Progenitor cell of endocrine pancreas (in vitro differentiated cells): ENCODE data around the gene ARRDC1. TPM values are rescaled to one million over a fixed set of nuclear protein-coding genes. Genes with fewer than 3 reads are reported as not detected.

Experiments used
- DNase-seq: peaks from one replicate; pipeline ENCODE4 v3.0.0; 2021; ENCODE audit warnings: low spot score; ENCODE audit not compliant: unreplicated experiment
- H3K27ac Mint-ChIP-seq: 2 replicates; pipeline ENCODE4 v1.8.0; 2021; ENCODE audit warnings: mild to moderate bottlenecking, moderate library complexity, mixed read lengths
- H3K27me3 Mint-ChIP-seq: 2 replicates; pipeline ENCODE4 v1.8.0; 2021; ENCODE audit warnings: mixed read lengths
- H3K36me3 Mint-ChIP-seq: 2 replicates; pipeline ENCODE4 v1.8.0; 2022; ENCODE audit warnings: mixed read lengths; ENCODE audit not compliant: insufficient read depth
- H3K4me1 Mint-ChIP-seq: 2 replicates; pipeline ENCODE4 v1.8.0; 2021; ENCODE audit warnings: low read depth, mixed read lengths
- H3K4me3 Mint-ChIP-seq: 2 replicates; pipeline ENCODE4 v1.8.0; 2021; ENCODE audit warnings: low read depth, mild to moderate bottlenecking, moderate library complexity, mixed read lengths
- H3K9me3 Mint-ChIP-seq: 2 replicates; pipeline ENCODE4 v1.8.0; 2021; ENCODE audit warnings: low read depth, mixed read lengths
- total RNA-seq: library from RNA; stranded (reverse); gene quantifications from 2 replicates; pipeline ENCODE4 v1.2.1, GENCODE V29; 2021
- TF ChIP-seq, protein P1 (sequence below): fragments of 200-600 bp; sonication (generic); IDR thresholded peaks from one replicate; pipeline ENCODE4 v1.5.0; 2021; ENCODE audit warnings: antibody characterized with exemption, mild to moderate bottlenecking; ENCODE audit not compliant: unreplicated experiment

ARRDC1 gene
- total RNA-seq, 1 donor from 2014 or later = 74.9 TPM

DNA sequence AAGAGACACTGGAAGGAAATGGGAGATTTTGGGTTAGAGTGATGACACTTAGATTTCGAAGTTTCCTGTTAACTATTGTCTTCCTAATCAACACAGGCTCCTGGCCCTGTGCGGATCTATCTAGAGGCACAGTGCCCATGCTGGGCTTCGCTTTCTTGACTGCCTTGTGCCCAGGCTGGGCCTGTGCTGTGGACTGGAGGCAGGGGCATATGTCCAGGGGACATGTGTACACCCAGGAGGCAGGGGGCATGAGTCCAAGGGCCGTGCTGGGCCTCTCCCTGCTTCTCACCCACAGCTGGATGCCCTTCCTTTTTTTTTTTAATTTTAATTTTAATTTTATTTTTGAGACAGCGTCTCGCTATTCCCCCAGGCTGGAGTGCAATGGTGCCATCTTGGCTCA lies 50.9 kb downstream of the ARRDC1 start:
- Mint-ChIP-seq H3K36me3 (peaks cover 3% of the 10 kb centered on the region), H3K4me3 (no peak overlapping the region), H3K27me3 (no peaks in the 10 kb centered on the region), H3K9me3 (no peaks in the 10 kb centered on the region), H3K27ac (no peak overlapping the region), H3K4me1 (no peaks in the 10 kb centered on the region)
- no peak for DNase-seq
- TF ChIP-seq, protein P1, sequence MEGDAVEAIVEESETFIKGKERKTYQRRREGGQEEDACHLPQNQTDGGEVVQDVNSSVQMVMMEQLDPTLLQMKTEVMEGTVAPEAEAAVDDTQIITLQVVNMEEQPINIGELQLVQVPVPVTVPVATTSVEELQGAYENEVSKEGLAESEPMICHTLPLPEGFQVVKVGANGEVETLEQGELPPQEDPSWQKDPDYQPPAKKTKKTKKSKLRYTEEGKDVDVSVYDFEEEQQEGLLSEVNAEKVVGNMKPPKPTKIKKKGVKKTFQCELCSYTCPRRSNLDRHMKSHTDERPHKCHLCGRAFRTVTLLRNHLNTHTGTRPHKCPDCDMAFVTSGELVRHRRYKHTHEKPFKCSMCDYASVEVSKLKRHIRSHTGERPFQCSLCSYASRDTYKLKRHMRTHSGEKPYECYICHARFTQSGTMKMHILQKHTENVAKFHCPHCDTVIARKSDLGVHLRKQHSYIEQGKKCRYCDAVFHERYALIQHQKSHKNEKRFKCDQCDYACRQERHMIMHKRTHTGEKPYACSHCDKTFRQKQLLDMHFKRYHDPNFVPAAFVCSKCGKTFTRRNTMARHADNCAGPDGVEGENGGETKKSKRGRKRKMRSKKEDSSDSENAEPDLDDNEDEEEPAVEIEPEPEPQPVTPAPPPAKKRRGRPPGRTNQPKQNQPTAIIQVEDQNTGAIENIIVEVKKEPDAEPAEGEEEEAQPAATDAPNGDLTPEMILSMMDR = no peak

DNA sequence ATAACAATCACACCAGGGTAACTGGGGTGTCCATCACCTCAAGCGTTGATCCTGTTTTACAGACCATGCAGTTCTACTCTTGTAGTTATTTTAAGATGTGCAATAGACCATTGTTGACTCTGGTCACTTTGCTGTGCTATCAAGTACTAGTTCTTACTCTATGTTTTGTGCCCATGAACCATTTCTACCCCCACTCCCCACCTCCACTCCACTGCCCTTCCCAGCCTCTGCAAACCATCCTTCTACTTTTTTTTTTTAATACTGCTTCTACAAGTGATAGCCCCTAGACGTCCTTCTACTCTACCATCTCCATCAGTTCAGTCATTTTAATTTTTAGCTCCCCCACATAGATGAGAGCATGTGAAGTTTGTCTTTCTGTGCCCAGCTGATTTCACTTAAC lies 52.1 kb downstream of the ARRDC1 start:
- H3K27ac Mint-ChIP-seq = no peak overlapping the region
- H3K9me3 Mint-ChIP-seq = no peaks in the 10 kb centered on the region
- no peaks in the 10 kb centered on the region for H3K27me3 Mint-ChIP-seq
- TF ChIP-seq, protein P1 = no peak
- H3K36me3 Mint-ChIP-seq = peaks cover 3% of the 10 kb centered on the region
- DNase-seq = no peak
- H3K4me3 Mint-ChIP-seq = no peak overlapping the region
- no peaks in the 10 kb centered on the region for H3K4me1 Mint-ChIP-seq

DNA sequence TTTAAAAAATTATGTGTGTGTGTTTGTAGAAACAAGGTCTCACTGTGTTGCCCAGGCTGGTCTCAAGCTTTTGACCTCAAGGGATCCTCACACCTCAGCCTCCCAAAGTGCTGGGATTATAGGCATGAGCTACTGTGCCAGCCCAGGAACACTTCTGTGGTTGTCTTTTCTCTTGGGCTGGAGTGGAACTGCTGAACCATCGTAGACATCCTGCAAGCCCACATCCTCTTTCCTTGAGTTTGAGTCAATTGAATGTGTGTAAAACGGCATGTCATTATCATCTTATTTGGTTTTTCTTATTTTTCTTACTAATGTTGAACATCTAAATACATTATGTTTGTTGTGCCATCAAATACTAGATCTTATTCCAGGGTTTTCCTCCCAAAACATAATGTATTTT lies 53.3 kb downstream of the ARRDC1 start:
- TF ChIP-seq, protein P1 = no peak
- Mint-ChIP-seq H3K9me3 (no peaks in the 10 kb centered on the region), H3K4me3 (no peak overlapping the region), H3K27ac (no peak overlapping the region), H3K4me1 (peaks cover 5% of the 10 kb centered on the region), H3K27me3 (no peaks in the 10 kb centered on the region), H3K36me3 (peaks cover 3% of the 10 kb centered on the region)
- DNase-seq = no peak

DNA sequence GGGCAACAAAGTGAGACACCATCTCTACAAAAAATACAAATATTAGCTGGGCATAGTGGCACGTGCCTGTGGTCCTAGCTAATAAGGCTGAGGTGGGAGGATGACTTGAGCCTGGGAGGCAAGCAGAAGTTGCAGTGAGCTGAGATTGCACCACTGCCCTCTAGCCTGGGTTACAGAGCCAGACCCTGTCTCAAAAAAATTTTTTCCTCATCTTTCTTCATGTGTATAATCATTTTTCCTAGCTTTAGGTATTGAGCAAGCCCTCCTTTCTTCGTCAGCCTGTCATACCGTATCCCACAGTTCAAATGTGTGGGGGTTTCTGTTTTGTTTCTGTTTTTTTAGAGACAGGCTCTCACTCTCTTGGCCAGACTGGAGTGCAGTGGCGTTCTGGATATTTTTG lies 54.7 kb downstream of the ARRDC1 start:
- TF ChIP-seq, protein P1 = no peak
- no peaks in the 10 kb centered on the region for H3K27me3 Mint-ChIP-seq
- no peaks in the 10 kb centered on the region for H3K36me3 Mint-ChIP-seq
- H3K4me1 Mint-ChIP-seq = peaks cover 13% of the 10 kb centered on the region
- H3K27ac Mint-ChIP-seq = peak overlapping the region; percentile 74
- H3K9me3 Mint-ChIP-seq = no peaks in the 10 kb centered on the region
- H3K4me3 Mint-ChIP-seq = no peak overlapping the region
- DNase-seq = no peak

DNA sequence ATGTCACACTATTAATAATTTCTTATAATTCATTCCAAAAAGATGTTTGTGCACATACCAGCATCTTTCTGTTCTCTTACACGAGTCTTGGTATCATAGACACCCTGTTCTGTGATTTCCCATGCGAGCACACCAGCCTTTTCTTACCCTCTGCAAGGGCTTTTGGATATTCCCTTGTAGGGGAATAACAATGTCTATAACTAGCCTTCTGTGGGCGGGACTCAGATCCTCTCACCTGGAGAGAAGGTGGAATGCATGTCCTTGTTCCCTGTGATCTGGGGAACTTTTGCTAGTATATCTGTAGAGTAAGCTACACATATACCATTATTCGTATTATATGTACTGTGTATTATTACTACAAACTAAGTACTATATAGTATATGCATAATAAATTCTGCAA lies 58.1 kb downstream of the ARRDC1 start:
- Mint-ChIP-seq H3K27me3 (no peaks in the 10 kb centered on the region), H3K4me1 (peaks cover 40% of the 10 kb centered on the region), H3K4me3 (no peak overlapping the region), H3K36me3 (peaks cover 4% of the 10 kb centered on the region), H3K27ac (no peak overlapping the region), H3K9me3 (no peaks in the 10 kb centered on the region)
- TF ChIP-seq, protein P1 = no peak
- DNase-seq = no peak
